Renal cortical epithelial cell (primary cell): ENCODE measurements around the gene METTL24. TPM values are rescaled to one million over a fixed set of nuclear protein-coding genes. Genes with fewer than 3 reads are reported as not detected.
A peak's percentile ranks its signal among the peaks of the same experiment; 100 is the strongest.

Experiments
- DNase-seq: peaks from one replicate; pipeline ENCODE4 v3.0.0-alpha.2; 2011; ENCODE audit warnings: low read depth
- total RNA-seq: library from RNA; depleted of rRNA; stranded (reverse); fragments of >200 nt; gene quantifications from 2 replicates; pipeline ENCODE4 v1.2.3, GENCODE V29; 2014

Gene METTL24
- total RNA-seq, 1 donor from 2014 or later: 0.10 TPM

DNA sequence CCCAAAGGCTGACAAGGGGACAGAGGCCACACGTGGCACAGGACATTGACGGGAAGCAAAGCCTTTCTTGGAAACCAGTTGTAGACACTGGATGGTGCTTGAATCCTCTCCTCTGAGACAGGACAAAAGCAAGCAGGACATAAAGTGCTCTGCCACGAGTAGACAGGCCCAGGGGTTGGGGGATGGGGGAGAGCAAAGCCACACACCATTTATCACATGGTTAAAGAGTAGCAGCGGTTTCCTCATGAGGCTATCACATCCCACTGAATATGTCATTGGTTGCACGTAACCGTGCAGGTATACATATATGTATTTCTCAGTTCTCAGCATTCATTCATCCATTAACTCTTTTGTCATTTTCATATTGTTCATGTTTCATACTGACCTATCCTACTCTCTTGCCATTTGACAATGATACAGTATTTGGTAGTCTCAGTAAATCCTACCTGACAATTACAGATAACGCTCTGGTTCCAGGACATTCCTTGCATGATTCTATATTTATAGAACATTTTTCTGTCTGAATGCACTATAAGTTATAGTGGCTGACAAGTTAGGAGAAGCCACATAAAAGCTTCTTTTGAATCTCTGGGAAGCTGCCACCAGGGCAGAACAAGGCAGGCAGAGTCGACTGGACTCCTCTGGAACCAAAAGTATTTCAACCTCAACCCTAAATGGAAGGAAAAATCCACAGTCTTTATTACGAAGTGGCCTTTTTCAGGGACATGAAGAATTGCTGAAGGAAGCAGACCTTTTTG, 23.5 kb downstream of the METTL24 start:
- no peak for DNase-seq

DNA sequence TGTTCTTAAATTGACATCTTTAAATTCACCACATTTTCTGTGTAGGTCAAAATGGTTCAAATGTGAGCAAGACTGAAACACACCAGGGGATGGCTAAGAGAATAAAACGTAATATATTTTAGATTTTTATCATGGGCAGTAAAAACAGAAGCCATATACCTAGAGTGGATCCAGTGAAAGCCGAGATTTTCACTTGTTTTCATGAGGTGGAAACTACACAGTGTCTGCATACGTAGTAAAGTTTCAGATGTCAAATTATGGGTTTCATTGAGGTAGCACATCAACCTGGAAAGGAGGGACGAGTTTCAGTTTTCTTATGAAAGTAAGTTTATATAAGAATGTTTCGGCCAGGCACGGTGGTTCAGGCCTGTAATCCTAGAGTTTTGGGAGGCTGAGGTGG, 25.9 kb downstream of the METTL24 start:
- no peak for DNase-seq

DNA sequence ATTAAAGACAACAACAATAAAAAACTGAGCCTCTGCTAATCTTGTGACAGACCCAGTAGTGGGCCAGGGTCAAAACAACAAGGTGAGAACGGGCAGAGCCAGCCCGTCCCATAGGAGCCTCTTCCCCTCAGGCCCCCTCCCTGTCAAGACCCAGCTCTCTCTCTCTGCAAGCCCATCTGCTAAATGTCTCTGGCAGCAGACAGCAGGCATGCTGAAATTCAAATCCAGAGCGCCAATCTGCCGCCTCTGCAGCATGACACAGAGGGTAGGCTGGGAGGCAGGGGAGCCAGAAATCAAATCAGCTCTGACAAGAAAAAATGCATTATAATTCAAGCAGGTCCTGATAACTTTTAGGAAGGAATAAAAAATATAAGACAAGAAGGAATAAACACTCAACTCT, 26.3 kb downstream of the METTL24 start:
- no peak for DNase-seq

DNA sequence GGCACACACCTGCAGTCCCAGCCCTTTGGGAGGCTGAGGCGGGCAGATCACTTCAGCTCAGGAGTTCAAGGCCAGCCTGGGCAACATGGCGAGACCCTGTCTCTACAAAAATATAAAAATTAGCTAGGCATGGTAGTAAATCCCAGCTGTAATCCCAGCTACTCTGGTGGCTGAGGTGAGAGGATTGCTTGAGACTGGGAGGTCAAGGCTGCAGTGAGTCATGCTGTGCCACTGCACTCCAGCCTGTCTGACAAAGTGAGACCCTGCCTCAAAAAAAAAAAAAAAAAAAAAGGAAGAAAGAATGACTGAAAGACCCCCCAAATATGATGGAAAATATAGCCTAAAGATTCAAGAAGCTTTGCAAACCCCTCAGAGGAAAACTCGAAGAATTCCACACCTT, 26.8 kb downstream of the METTL24 start:
- no peak for DNase-seq

DNA sequence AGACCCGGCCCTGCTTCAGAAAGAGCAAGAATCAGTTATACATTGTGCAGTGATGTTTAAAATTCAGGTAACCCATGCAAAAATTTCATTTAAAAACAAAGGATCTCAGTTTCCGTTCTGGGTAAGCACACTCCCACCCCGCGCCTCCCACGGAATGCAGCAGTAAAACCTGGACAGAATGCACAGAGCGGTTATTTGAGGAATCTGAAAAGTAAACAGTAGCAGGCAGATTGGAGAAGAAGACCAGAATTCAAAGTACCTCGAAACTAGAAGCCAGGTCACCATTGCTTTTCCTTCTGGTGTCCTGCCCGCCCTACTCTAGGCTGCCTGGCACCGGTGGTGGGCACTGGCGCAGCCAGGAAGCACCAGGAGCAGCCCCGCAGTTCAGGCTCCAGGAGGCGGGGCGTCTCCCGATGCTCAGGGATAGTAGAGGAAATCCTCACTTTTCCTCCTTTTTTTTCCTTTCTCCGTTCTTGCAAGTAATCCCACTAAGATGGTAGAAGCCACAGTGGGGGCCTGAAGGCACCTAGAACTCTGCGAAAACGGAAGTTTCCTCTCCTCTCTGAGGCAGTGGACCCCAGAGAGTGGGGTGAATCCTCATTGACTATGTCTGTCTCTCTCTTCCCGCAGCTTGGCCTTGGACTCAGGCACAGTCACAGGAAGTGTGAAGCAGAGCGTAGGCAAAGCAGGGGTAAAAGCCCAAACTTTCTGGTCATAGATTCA, 28.3 kb downstream of the METTL24 start:
- DNase-seq: peak; percentile 43

DNA sequence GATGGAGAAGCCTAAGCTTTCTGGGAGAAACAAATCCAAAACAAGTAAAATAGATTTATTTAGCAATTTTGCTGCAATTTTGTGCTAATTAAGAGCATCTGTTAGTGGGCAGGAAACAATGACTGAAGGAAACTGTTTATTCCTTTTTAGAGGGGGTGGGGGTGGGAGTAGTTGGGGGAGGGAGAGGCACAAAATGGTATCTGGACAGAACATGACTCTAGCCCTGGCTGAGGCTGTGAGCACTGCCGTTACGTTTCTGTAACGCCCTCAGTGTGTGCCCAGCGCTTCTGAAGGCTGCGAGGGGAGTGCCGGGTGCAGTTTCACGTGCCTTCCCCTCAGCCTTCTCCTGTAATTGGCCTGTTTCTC, 28.8 kb downstream of the METTL24 start:
- DNase-seq: no peak

DNA sequence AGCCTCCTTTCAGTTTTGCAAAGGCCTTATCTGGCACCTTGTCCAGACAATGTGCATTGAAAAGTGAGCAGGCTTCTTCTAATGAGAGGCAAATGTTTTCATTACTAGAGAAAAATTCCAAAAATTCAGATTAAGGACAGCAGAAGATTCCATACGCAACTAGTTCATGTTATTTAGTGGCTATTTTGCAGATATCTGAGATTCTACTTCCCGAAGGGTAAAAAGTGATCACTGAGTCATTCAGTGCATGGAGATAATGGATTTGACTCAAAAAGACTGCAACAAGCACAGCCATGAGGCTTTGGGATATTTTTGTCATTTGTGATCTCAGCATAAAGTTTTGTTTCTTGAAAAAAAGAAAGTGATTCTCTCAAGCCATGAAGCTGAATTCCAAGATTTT, 29.9 kb downstream of the METTL24 start:
- no peak for DNase-seq

DNA sequence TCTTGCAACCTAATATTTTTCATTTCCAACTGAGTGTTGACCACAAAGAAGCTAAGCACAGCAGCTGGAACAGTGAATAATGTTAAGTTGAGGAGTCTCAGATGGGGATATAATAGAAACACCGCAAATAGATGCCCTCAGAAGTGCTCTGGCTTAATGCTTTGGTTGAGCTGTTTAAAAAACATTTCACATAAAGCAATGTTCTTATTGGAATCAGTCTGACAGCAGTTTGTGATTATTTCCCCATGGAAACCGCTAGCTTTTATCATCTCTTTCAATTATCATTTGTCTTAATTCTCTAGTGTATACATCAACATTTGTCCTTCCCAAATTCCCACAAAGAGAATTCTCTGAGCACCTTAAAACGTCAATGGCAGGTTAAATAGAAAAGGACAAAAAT, 30.8 kb downstream of the METTL24 start:
- DNase-seq: no peak

DNA sequence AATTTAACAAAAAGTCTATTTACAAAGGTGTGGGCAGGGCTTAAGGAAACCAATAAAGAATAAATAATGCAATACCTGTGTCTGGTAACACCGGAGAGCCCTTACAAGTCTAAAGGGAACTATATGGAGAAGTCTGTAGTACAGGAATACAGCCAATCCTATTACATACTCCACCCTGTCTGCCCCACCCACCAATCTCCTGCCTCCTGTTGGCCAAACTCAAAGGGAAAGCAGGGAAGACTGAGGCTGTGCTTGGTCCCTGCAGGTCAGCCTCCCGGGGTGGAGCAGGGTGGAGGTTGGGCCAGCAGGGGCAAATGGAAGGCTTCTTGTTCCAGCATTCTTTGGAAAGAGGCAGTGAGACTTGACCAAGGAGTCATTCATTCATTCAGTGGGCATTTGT, 31.5 kb downstream of the METTL24 start:
- no peak for DNase-seq

DNA sequence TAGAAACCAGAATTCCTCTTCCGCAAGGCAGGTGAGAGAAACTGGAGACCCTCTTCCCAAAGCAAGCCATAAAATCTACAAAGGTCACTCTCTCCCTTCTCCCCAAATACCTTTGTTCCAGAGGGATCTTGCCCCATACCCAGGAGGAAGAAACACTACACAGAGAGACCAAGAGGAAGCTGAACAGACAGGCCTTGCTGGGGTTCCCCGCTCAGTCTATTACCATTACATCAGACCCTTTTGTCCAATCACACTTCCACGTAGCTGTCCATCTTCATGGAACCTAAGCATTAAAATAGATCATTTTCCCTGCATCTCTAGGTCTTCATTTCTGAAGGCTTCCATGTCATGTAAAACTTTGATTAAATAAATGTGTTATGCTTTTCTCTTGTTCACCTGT, 32.1 kb downstream of the METTL24 start:
- no peak for DNase-seq

DNA sequence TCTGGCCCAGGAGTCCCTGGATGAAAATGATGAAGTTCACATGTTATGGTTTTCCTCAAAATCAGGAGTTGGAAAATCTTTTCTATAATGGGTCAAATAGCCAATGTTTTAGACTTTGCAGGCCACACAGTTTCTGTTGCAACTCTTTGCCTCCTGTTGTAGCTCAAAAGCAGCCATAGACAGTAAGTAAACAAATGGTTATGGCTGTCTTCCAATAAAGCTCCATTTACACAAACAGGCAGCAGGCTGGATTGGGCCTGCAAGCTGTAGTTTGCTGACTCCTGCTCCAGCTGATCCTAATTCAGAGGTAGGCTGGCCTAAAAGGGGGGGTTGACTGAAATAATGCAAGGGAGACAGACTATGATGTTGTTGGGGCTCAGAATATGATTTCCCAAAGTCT, 33.0 kb downstream of the METTL24 start:
- DNase-seq: peak; percentile 67

DNA sequence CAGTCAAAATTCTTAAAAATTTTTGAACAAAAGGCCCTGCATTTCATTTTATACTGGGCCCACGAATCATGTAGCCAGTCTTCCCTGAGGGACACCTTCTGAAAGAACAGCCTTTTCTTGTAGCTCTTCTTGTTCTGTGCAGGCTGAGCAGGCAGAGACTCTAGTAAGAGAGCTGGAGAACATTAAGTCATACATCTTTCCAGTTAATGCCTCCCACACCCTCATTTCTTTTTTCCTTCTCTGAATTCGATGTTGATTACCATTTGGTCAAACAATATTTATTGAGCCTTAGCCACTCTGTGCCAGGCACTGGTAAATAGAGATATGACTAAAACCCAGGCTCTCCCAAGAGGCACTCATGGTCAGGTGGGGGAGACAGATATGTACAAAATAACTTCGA, 33.6 kb downstream of the METTL24 start:
- no peak for DNase-seq

DNA sequence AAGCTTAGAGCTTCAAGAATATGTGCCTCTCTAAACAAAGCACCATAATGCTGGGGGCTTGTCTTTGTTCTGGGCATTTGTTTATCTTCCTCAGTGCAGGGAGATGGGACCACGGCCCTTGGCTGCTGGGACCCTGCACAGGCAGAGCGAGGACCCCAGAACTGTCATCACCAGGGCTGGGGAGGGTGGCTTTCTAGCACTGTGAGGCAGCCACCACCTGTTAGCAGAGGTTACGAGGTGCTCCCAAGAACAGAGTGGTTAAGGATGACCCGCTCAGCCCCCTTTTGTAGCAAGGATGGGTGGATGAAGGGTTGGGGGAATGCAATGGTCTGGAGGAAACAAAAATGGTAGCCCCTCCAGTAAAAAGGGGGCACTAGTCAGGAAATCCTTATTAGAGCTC, 34.9 kb downstream of the METTL24 start:
- no peak for DNase-seq

DNA sequence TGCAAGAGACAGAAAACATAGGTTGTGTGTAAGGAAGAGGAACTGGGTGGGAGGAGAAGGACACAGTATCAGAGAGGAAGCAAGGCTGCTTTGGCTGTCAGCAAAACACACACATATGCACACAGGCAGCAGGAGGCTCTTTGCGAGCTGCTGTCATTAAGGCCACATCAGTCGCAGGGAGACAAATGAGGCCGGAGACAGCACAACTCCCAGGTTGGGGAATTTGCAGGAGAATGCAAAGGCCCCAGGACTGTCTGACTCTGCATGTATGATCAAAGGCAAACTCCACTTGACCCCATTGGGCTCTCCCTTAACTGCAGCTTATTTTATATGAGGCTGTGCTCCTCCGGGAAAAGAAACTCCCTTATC, 35.3 kb downstream of the METTL24 start:
- no peak for DNase-seq

DNA sequence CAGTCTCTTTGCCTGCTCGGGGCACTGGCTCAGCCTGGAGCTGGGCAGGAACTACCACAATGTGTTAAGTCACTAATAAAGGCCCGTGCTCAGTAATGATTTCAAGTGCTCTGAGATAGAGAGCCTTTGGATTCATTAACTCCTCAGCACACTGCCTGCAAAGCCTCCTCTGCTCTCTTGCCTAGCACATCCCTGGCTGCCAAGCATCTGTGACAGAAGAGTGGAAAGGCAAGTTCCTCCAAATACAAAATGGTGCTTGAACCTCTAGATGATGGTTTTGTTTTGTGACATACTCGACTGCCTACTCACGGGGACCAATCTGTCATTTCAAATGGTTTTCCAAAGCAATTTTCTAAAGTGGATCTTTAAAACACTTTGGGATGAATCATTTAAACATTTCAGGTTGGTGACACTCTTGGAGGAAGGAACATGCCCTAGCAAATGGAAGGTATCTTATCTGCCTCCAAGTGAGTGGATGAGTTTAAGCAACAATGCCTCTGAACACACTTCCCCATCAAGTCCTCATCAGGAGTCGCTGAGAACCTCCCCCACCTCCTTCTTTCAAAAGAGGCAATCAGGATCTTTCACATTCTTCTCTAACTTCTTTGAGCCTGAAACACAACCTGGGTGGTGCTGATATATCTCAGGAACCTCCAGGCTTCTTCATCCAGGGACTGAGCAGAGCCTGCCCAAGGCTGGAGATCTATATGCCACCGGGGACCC, 35.8 kb downstream of the METTL24 start:
- no peak for DNase-seq

DNA sequence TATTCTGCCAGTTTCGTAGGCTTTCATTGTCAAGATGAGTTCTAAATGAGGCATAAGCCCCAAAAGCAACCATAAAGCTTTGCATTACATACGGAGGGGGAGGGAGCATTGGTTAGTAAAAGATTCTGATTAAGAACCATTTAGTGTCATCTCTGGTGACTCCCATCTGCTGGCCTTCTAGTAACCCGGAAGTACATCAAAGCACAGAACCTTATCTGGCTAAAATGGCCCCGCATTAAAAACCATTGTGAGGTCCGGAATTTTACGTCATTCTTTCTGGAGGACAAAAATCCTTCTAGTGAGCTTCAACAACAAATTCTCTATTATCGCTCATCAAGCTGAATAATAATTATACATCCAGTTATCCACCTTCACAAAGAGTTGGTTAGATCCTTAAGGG, 37.8 kb downstream of the METTL24 start:
- no peak for DNase-seq

DNA sequence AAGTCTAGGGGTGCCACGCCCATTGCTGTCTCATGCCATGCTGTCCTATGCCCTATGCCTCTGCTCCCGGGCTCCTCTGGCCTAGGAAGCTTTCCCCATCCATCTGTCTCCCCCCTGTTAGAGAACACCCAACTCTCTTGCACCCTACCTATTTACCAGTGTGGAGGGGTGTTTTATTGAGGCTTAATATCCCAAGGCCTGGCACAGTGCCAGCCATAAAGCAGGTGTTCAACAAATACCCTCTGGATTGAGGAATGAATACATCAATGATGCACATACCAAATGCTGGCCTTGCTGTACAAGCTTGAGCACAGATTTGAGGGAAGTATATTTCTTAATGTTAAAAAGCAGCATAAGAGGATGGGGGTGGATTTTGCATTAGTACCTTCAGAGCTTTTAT, 38.3 kb downstream of the METTL24 start:
- no peak for DNase-seq

DNA sequence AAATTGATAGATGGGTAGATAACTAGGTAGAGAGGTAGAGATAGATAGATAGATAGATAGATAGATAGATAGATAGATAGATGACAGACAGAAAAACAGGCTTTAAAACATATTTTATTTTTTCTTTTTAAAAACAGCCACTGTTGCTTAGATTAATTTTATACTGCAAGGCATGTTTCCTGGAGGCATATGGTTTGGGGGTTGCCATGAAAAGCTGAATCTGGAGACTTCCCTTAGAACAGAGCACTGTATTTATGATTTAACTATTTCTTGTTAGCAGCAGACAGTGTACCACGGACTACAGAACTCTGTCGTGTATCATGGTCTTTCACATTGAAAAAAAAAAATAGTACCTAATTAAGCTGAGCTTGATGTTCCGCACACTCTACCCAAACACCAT, 38.8 kb downstream of the METTL24 start:
- DNase-seq: no peak

DNA sequence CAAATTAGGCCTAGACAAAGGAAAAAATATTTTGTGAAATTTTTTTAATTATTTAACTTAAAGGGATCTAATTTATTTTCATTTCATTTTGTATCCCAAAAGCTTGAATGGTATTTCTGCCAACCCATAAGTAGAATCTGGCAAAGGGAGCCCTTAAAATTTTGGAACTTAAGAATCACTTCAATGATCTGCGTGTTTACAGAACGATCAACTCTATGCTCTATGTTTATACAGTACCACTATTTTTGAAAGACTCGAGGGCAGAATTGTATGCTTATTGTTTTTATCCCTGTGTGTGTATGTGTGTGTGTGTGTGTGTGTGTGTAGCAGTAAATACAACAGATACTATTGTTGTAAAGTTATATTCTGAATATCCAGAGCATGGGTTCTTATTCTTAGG, 39.2 kb downstream of the METTL24 start:
- no peak for DNase-seq

DNA sequence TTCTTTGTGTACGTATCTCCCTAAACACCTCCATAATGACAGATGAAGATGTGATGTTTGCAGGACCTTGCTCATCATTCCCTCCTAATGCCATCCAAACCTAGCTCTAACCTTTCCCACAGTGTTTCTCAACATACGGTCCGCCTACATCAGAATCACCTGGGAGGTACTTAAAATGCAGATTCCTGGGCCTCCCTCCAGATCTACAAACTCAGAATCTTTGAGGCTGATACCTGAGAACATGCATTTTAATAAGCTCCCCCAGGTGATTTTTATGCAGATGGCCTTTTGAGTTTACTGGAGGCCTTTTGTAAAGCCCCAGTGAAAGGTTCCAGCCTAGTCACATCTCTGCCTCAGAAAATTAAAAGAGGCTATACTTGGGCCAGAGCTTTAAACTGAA, 40.5 kb downstream of the METTL24 start:
- DNase-seq: no peak

DNA sequence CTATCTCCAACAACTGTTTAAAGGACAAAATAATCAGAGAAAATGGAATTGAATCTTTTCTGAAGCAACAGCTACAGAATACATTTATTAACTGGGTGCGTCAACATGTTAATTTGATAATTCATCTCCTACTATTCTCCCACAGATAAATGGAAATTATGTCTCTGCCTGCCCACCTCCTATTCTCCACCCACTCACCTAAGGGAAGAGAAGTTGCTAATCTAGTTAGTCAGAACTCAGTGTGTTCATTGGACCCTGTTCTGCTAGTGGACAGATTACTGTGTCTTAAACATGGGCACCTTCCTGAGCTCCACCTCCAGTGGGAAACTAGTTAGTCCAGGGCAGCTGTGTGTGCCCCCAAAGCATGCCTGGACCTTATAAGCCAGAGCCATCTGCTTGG, 41.0 kb downstream of the METTL24 start:
- no peak for DNase-seq

DNA sequence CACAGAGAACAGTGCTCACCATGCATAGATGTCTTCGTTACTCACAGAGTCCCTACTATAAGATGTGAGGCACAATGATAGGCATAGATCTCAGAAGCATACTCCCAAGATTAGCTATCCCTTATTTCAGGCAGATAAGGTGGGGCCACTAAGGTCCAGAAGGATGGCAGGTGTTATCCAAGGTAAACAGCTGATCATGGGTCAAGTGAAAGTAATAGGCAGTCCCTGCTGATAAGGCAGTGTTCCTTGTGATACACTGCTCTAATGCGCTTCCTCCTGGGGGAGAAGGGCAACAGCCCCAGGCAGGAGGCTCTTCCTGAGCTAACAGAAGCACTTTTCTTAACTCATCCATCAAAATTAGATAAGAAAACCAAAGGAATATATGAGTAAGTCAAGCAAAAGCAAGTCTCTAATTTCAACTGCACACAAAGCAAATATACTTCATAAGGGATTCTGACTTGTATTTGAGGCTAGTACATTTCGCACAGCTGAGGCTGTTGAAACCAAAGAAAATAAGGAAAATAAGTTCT, 42.2 kb downstream of the METTL24 start:
- DNase-seq: no peak
